Endometrial microvascular endothelial cells (primary cell): Measurements from ENCODE around the gene IGFBP4. TPM values are rescaled to one million over a fixed set of nuclear protein-coding genes. Genes with fewer than 3 reads are reported as not detected.

ENCODE experiments used
- in situ Hi-C: cut with HindIII; loops from 2 replicates; pipeline ENCODE4 v1.10.0; 2017; ENCODE audit warnings: low sequenced_read_pairs, low pct_unique_long_range_greater_than_20kb; ENCODE audit errors: inconsistent ontology term
- total RNA-seq: library from RNA; depleted of rRNA; stranded (reverse); fragments of >200 nt; gene quantifications from one replicate; pipeline ENCODE4 v1.2.3, GENCODE V29; 2015; ENCODE audit errors: inconsistent ontology term

Gene IGFBP4
- total RNA-seq, 1 donor from 2014 or later = 66.7 TPM

GRCh38 chr17:40466298-40466971 lies 23.2 kb downstream of the IGFBP4 start:
- in situ Hi-C loops = no loop called here

DNA sequence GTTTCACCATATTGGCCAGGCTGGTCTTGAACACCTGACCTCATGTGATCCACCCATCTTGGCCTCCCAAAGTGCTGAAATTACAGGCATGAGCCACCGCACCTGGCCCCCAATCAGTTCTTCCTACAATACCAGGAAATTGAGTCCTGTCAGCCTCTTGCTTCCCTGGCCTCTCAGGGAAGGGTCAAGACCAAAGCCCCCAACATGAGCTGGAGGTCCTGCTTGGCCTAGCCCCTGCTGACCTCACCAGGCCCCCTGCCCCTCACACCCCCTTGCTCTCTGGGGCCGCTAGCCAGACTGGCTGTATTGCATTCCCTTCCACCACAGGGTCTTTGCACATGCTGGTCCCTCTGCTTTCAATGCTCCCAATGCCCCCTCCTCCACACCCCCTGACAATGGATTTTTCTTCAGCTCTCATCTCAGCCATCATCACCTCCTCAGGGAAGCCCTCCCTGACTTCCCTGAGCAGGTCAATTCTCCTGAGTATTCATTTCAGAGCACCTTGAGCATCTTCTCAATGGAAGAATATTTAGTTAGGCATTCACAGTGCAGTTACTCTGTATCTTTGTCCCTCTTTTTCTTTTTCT lies 24.1 kb downstream of the IGFBP4 start:
- in situ Hi-C loops = no loop called here

DNA sequence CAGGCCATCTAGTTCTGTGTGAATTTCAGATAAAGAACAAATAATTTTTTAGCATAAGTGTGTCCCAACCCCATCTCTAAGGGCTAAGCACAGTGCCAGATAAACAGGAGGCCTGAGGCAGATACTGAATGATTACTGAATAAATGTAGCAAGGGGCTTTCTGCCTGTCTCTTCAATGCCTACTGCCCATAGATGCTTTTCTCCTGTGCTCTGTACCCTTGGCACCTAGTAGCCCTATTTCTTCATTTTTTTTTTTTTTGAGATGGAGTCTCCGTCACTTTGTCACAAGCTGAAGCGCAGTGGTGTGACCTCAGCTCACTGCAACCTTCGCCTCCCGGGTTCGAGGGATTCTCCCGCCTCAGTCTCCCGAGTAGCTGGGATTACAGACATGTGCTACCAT lies 25.3 kb downstream of the IGFBP4 start:
- in situ Hi-C loops = no loop called here

GRCh38 chr17:40469805-40470675 lies 26.8 kb downstream of the IGFBP4 start:
- in situ Hi-C loops = no loop called here

GRCh38 chr17:40470932-40471828 lies 27.9 kb downstream of the IGFBP4 start:
- in situ Hi-C loops = no loop called here

DNA sequence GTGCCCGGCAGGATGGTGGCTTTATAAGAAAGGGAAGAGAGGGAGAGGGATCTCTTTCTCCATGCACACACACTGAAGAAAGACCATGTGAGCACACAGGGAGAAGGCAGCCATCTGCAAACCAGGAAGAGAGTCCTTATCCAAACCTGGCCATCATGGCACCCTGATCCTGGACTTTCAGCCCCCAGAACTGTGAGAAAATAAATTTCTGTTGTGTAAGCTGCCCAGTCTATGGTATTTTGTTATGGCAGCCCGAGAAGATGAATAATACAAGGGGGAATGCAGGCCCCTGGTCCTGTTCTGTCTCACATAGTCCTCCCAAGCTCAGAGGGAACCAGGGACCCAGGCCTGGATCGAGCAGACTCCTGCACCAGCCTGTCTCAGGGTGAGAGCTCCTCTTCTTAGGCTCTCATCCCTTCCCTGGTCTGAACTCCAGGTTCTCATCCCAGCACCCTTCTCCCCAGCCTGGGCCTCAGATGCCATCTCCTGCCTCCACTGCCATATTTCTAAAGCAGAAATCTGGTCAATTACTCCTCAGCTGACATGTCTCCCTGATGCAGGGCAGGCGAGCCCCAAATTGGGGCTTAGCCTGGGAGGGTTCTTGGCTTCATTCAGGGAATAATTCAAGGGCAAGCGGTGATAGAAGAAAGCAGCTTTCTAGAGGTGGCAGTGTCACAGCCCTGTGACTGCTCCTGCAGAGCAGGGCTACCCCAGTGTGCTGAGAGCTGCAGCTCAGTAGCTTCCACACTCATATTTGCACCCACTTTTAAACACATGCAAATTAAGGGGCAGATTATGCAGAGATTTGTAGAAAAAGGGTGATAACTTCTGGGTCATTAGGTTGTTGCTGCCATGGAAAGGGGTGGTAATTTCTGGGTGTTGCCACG lies 28.8 kb downstream of the IGFBP4 start:
- in situ Hi-C loops = no loop called here

DNA sequence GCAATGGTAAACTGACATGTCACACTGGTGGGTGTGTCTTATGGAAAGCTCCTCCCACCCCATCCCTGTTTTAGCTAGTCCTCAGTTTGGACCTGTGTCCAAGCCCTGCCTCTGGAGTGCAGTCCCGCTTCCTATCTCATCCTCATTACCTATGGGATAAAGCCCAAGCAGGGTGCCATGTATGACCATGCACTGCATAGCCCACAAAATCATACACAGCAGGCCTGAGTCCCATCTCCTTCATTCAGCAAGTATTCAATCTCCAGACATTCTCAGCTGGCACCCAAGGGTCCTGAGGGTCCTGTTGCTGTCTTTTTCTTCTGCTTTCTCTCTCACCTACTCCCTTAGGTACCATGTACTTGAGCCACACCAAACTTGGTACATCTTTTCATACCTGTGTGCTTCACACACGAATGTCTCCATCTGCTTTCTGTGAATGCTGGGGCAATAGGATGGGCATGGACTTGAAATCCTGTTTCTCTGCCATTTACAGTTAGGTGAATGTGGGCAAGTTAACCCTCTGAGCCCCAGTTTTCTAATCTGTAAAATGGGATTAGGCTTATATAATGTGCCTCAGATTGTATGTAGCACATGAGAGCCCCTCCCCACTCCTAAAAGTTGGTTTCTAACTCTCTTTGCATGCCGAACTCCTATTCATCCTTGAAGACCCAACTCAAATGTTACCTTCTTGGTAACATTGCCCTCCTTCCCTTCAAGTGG lies 29.6 kb downstream of the IGFBP4 start:
- in situ Hi-C loops = no loop called here

DNA sequence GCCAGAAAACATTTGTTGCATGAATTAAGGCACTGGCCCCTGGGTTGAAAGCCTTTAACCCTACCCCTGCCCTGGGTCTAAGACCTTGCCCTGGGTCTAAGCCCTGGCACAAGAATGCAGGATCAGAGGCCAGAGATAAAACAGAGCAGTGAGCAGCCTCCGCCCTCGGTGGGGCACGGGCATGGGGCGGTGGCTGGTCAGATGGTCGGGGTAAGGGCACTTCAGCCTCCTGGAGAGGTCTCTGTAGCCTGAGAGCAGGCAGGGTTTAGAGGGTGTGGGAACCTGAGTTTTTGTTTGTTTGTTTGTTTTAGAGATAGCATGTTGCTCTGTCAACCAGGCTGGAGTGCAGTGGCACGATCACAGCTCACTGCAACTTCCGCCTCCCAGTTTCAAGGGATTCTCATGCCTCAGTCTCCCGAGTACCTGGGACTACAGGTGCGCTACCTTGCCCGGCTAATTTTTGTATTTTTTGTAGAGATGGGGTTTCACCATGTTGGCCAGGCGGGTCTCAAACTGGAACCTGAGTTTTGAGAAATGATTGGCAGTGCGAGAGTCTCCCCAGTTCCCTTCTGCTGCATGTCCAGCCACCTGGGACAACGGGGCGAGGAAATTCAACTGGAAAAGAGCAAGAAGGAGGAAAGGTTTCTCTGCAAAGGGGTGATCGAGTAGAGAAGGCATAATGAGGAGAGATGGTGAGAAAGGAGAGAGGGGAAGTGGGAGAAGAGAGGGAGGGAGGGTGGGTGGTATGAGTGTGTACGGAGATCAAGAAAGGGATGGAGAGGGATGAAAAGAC lies 30.5 kb downstream of the IGFBP4 start:
- in situ Hi-C loops = no loop called here

DNA sequence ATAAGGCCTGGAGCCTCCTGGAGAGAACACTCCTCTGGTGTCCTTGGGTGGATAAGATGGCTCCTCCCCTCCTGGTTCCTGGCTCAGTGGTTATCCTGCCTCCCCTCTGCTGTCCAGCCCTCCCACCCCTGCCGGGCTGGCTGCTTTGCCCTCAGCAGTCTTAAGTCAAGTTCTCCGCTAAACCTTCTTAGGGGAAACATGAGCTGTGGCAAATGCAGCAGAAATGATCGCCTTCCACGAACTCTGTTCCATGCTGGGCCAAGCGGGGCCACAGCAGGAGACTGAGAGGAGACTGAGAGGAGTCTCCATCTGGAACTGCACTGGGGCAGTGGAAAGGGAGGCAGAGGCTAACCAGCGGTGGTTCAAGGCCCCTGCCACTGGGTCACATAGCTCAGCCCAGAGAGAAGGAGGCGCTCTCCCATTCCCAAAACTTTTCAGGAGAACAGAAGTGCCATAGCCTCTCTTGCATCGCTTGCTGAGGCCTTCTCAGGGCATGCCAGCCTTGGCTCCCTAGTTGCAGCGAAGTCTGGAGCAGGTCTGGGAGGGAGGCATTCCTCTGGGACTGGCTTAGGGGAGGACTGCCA lies 31.3 kb downstream of the IGFBP4 start:
- in situ Hi-C loops = no loop called here

DNA sequence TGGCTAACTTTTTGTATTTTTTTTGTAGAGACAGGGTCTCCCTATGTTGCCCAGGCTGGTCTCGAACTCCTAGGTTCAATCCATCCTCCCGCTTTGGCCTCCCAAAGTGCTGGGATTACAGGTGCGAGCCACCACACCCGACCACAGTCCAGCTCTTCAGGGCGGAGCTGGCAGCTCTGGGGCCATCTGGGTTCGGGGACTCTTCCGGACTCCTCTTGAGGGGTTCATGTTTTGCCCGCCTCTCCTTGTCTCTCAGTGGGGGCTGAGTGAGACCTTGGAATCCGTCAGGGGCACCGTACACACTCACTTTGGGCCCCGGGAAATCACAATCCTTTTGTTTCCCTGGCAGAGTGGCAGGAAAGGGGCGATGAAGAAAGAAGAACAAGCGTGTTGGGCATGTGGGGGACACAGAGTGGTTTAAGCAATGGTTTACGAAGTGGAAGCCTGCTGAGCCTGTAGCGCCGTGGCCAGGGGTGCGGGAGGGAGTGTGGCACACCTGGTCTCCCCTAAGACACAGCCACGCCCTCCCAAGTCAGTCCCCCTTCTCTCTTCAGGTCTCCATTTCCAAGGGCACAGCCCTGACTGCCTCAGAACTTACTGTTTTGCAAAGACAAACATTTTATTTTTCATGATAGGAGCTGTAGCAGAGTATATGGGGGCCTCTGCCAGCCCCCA lies 32.1 kb downstream of the IGFBP4 start:
- in situ Hi-C loops = no loop called here

- in situ Hi-C loops = no loop called here
Measured at GRCh38 chr17:40477796-40478195, 34.5 kb downstream of the IGFBP4 start.

- in situ Hi-C loops = no loop called here
Measured at GRCh38 chr17:40478486-40478885, 35.2 kb downstream of the IGFBP4 start.

DNA sequence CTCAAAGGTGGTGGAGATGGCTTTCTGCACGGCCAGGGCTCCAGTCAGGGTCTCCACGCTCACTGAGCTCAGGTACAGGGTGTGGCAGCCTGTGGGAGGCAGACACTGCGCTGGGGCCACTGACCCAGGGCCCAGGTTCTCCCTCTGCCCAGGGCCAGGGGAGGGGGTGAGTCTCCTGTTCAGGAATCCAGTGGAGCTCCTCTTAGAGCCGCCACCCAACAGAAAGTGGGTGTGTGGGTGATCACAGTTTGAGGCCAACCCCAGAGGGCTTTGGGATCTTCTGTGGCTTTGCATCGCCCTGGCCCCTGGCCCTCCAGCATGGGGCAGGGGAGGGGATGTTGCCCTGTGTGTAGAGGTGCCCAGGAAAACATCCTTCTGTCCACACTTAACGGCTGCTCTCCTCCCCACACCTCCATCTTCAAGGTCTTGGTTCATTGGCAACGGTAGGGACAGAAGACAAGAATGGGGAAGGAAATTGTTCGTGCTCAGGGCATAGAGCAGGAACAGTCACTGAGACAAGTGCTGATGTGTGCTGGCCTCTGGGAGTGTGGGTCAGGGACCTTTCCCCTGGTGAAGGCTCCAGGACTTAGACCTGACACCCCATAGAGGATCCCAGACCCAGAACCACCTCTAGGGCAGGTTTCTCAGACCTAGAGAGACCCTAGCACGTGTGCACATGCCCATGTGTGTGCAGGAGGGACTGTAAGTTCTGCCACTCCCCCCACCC lies 36.7 kb downstream of the IGFBP4 start:
- in situ Hi-C loops = no loop called here

DNA sequence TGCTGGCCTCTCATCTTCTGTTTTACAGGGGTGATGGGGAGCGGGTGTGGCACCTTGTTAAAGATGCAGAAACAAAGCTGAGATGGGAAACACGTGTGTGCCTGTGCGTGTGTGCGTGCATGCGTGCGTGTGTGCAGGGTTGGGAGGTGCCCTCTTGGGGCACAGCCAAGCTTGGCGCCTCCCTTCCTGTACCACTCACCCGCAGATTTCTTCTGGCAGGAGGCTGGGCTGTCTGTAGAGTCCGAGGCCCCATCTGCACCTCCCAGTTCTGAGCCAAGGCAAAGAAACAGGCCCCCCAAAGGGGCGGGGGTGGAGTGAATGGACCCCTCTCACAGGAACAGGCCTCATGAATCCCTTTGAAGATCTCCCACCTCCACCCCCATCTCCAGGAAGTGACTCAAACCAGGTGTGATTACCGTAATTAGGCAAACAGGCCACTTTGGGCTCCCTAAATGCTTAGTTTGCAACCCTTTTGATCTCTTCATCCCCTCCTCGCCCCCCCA lies 37.3 kb downstream of the IGFBP4 start:
- in situ Hi-C loops = no loop called here

DNA sequence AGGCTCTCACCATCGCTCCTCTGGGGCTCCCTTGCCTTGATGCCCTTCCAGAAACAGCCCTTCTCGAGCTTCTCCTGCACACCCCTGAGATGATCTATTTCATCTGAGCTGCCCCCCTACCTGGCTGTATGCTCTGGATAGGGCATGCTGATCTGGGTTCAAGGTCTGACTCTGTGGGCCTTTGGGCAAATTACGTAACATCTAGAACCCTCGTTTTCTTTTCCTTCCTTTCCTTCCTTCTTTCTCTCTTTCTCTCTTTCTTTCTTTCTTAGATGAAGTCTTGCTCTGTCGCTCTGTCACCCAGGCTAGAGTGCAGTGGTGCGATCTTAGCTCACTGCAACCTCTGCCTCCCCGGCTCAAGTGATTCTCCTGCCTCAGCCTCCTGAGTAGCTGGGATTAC lies 37.9 kb downstream of the IGFBP4 start:
- in situ Hi-C loops = no loop called here
